Measurements from ENCODE around the gene RBM33.

Gene RBM33

GRCh38 chr7:155738652-155739537 lies 94.4 kb downstream of the RBM33 start:
- no peak overlapping the region for H3K27ac ChIP-seq

DNA sequence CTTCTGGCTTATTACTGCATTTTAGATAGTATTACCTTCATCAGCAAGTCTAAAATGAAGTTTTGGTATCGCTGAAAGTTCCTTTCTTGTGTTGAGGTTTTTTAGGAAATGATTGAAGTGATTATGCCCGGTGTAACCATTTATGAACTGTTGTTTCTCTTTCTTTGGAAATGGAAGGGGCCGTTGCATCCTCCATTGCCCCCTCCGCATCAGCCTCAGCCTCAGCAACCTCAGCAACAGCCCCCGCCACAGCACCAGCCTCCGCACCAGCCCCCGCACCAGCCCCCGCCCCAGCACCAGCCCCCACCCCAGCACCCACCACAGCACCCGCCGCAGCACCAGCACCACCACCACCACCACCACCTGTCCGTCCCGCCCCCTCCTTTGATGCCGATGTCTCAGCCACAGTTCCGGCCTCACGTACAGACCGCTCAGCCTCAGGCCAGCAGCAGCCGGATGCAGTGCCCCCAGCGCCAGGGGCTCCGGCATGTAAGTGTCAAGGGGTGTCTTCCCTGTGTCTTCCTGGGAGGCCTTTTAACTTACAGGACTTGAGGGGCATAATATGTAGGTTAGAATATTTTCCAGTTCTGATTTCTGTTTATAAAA lies 95.2 kb downstream of the RBM33 start:
- H3K27ac ChIP-seq = no peak overlapping the region
- H3K4me3 ChIP-seq = no peak overlapping the region

More at GRCh38 chr7:155738652-155739537, 94.4 kb downstream of the RBM33 start:
- no peak overlapping the region for H3K4me3 ChIP-seq

- no peak overlapping the region for H3K4me3 ChIP-seq
These were observed 96.6 kb downstream of the RBM33 start for GRCh38 chr7:155741082-155741481.

DNA sequence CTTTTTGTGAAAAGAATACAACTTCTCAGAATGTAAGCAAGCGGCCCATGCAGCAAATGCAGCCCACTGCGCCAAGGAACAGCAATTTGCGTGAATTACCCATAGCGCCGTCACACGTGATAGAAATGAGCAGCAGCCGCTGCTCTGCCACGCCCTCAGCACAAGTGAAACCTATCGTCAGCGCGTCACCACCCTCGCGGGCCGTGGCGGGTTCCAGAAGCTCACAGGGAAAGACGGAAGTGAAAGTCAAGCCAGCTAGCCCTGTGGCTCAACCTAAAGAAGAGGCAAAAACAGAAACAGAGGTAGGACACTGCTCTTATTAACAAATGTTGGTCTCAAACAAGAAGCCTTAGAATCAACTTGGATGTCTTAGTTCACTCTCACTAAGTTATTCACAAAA lies 97.3 kb downstream of the RBM33 start:
- Histone ChIP-seq H3K4me3 (no peak overlapping the region), H3K27ac (no peak overlapping the region)

More at GRCh38 chr7:155741082-155741481, 96.6 kb downstream of the RBM33 start:
- no peak overlapping the region for H3K27ac ChIP-seq

GRCh38 chr7:155743177-155743576 lies 98.7 kb downstream of the RBM33 start:
- Histone ChIP-seq H3K27ac (no peak overlapping the region), H3K4me3 (no peak overlapping the region)

DNA sequence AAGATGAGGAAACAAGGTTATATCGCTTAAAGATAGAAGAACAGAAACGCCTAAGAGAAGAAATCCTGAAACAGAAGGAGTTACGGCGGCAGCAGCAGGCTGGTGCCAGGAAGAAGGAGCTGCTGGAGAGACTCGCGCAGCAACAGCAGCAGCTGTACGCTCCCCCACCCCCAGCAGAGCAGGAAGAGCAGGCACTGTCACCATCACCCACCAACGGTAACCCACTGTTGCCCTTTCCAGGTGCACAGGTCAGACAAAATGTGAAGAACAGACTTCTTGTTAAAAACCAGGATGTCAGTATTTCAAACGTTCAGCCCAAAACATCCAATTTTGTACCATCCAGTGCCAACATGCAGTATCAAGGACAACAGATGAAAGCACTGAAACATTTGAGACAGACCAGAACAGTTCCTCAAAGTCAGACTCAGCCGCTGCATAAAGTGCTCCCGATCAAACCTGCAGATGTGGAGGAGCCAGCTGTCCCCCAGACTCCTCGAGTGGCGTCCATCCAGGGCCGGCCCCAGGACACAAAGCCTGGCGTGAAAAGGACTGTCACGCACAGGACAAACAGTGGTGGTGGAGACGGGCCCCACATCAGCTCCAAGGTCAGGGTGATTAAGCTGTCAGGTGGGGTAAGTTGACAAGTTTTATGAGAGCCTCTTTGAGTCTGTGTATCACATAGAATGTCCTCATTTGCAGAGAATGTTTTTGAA lies 100.7 kb downstream of the RBM33 start:
- H3K27ac ChIP-seq = no peak overlapping the region
- H3K4me3 ChIP-seq = no peak overlapping the region

- no peak overlapping the region for H3K27ac ChIP-seq
These were observed 101.3 kb downstream of the RBM33 start for GRCh38 chr7:155745737-155746136.

DNA sequence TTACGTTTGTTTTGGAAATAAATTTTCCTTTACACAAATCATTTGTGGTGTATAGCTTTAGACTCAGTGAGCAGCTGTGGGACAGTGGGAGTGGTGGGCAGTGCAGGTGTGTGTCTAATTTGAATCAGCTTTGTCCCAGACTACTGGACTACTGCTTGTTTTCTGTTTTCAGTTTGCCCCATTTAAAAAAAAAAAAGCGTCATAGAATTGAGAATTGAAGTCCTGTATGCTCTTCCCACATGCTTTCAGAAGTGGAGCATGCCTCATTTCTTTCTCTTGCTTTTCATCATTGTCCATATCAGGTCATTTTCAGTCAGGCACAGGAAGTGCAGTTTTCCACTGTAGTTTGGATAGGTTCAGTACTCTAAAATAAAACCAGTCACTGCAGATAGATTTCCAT lies 101.7 kb downstream of the RBM33 start:
- Histone ChIP-seq H3K27ac (no peak overlapping the region), H3K4me3 (no peak overlapping the region)

More at GRCh38 chr7:155745737-155746136, 101.3 kb downstream of the RBM33 start:
- no peak overlapping the region for H3K4me3 ChIP-seq

DNA sequence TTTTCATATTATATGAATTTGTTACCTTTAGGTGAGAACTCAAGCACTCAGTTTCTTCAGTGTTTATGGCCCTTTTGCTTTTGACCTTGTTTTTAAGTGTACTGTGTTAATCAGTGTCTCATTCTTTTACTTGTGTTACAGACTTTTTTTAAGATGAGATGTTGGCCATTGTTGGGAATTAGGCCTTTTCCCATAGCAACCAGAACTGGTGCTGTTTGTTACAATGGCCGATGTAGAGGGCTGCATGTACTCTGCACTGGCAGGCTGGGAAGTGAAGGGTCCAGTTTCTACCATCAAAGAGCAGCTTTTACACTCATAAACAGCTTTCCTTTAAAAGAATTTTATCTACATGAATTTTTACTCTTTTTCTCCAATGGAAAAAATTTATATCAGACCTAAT lies 102.7 kb downstream of the RBM33 start:
- Histone ChIP-seq H3K4me3 (no peak overlapping the region), H3K27ac (no peak overlapping the region)

- Histone ChIP-seq H3K27ac (no peak overlapping the region), H3K4me3 (no peak overlapping the region)
These were observed 105.1 kb downstream of the RBM33 start for GRCh38 chr7:155749578-155749977.

DNA sequence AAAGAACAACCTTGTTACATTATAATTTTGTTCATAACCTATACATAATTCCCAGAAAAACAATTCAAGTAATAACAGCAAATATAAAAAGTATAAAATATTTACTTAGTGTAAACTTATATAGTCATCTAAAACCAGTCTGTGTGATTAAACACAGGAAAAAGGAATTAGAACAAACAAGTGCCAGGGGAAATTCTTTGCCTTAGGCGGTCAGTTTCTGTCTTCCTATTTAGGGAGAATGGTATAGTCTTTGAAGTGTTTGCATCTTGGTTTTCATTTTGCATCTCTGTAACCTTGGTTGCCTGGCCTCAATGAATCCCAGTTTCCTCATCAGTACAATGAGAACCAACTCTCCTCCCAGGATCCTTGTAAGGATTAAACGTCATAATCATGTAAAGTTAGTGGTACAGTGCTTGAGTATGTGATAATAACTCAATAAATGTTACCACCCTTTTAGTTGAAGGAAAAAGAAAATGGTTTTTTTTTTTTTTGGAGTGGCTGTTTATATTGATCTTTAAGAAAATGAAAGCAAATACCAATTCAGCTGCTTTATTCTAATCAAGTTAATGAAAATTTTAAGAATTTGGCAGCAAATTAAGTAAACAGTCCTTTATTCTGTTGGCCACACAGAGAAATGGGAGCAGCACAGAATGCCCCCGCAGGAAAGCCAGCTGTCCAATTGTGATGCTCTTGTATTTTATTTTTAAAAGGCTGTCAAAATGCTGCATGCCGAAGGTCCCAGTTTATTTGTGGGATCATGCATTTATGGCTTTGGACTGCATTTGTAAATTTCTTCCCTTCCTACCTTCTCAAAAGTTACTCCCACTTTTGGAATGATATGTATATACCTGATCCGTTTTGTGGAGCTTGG lies 106.0 kb downstream of the RBM33 start:
- no peak overlapping the region for H3K27ac ChIP-seq
- H3K4me3 ChIP-seq = no peak overlapping the region

DNA sequence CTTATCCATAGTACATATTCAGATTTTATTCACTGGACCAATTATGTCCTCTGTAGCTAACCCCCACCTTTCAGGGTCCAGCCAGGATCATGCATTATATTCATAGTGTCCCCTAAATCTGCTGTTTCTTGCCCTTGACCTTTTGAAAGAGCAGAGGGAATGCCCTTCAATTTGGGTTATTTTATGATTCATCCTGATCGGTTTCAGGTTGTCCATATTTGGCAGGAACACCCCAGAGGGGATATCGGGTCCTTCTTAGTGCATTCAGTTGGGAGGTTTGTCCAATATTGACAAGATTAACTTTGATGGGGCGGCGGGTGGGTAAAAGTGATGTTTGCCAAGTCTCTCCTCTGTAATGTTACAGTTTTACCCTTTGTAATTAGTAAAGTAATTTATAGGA lies 106.9 kb downstream of the RBM33 start:
- no peak overlapping the region for H3K27ac ChIP-seq
- no peak overlapping the region for H3K4me3 ChIP-seq

GRCh38 chr7:155752756-155753445 lies 108.4 kb downstream of the RBM33 start:
- no peak overlapping the region for H3K4me3 ChIP-seq
- H3K27ac ChIP-seq = no peak overlapping the region

DNA sequence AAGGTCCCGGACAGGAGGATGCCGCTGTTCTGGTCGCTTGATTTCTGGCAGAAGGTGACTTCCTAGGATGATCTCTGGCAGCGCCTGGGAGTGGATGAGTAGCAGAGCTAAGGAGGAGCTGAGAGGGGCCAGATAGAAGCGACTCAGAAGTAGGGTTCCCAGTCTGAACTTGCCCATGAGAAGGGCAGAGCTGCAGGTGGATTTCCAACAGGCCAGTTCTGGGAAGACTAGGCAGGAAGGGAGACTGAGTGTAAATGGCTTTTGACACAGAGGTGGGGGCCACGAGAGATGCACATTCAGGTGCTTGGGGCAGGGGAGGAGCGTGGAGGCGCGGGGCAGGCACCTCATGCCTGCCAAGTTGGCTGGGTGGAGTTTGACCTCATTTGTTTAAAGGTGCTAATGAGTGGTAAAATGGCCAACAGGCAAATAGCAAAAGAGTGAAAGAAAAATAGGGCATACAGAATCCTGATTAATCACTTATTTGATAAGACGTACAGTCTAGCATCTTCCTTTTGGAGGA lies 109.0 kb downstream of the RBM33 start:
- Histone ChIP-seq H3K27ac (no peak overlapping the region), H3K4me3 (no peak overlapping the region)

GRCh38 chr7:155754165-155754564 lies 109.7 kb downstream of the RBM33 start:
- no peak overlapping the region for H3K4me3 ChIP-seq
- H3K27ac ChIP-seq = no peak overlapping the region

- H3K27ac ChIP-seq = no peak overlapping the region
- H3K4me3 ChIP-seq = no peak overlapping the region
These were observed 110.6 kb downstream of the RBM33 start for GRCh38 chr7:155755026-155755425.

- Histone ChIP-seq H3K27ac (no peak overlapping the region), H3K4me3 (no peak overlapping the region)
These were observed 111.9 kb downstream of the RBM33 start for GRCh38 chr7:155756322-155756721.

DNA sequence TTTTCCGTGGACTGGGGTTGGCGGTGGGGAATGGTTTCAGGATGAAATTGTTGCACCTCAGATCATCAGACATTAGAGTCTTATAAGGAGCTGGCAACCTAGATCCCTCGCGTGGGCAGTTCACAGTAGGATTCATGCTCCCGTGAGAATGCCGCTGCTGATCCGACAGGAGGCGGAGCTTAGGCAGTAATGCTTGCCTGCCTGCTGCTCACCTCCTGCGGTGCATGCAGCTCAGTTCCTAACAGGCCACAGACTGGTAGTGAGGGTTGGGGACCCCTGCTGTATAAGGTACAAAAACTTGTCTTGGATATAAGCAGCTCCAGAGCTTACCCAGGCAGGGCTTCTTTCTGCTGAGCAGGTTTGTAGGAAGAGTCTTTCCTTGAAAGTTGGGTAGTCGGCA lies 113.9 kb downstream of the RBM33 start:
- Histone ChIP-seq H3K27ac (no peak overlapping the region), H3K4me3 (no peak overlapping the region)
